SW480 (cell line): ENCODE results near the gene NTPCR.

Source experiments
- DNase-seq: peaks from one replicate; pipeline ENCODE4 v3.0.0-alpha.2; 2016; ENCODE audit warnings: low spot score

The NTPCR gene

DNA sequence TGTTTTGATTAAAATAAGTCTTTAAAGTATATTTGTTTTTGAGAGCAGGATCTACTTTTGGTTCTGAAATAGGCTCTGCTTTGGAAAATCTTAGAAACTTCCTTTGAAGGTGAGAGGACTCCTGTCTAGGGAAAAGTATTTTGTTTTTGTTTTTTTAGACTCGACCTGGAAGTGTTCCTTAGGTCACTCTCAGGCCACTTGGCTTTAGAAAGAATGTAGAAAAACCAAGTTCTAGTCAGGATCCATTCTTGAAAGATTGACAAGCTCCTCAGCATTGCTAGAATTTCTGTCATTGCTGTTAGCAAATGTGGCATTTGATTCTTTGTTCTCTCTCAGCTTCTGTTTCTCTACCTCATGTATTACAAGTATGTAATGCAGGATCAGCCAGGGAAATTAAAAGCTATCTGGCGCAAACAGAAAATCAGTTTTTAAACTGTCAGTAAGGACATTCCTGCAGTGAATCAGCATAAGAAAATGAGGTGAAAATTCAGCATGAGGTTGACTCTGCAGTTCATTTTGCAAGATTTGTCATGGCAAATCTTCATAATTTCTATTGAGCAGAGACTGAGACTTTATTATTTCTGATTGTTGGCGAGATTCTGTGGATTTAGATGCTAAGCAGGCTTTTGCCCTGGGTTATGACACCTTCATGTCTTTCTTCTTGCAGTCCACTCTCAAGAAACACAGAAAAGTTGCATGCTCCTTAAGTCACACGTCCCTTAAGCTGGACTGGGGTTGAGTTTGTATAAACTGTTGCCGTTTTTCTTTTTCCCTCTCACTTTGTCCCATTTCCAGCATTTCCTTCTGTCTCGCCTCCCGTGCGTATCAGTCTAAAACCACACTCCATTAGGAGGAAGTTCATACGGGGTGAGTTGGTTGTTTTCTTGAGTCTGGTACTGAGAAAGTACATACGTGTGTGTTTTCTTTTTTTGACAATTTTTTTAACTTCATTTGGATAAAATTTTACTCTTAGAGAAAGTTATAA, 12.6 kb downstream of the NTPCR start:
- DNase-seq: no peak

DNA sequence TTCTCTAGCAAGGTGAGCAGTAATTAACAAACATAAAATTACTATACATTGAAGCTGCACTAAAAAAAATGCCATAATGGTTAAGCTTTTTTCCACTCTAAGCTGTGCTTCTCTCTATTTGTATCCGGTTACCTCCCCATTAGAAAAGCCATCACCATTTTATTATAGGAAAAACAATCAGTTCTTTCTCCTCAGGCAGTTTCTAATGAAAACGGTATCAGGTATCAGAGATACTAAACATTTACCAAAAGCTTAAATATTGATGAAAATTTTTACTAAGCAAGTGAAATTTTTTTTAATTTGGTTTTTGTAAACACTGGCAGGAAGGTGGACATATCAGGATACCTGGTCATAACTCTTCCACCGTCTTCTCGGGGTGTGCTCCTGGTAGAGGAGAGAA, 14.2 kb downstream of the NTPCR start:
- no peak for DNase-seq

DNA sequence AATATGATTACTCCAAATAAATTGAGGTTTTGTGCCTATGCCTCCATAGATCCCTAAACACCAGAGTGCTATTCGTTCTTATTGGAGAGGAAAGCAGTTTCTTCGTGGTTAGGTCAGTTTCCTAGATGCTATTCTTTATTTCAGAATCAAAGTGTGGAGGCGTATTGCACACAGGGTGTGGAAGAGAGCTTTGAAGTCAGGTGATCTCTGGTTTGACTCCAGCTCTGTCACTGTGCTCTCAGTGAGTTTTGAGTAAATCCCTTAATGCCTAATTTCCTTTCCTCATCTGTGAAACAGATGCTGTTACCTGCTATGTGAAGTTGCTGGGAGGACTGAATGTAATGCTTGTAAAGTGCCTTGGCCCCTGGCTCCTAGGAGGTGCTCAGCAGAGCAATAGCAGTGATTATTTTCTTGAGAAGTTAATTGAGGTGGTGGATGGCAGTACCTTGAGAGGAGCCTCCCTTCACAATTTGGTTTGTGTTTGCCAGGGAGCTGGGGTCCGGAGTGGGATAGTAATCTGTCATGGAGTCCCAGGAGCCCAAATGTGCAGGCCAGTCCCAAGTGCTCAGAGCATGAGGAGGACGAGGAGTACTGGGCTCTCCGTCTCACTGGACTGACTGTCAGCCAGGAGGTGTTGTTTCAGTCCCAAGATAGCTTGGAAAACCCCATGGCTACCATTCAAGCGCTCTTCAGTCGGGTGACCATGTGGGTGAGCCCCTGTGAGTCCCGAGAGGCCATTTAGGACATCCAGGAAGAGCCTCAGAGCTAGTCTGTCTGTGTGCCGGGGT, 14.9 kb downstream of the NTPCR start:
- no peak for DNase-seq

DNA sequence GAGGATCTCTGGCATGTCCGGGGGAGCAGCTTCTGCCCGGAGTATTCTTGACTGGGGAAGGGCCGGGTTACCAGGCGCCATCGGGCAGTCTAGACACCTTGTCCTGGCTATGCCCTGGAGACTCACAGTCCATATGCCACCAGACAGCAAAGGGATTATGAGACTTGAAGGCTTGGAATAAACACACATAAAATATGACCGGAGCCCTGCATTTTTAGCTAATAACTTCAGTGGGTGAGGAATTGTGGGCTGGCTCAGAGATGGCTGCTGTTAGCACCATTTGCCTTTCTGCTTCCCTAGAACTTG, 15.5 kb downstream of the NTPCR start:
- DNase-seq: no peak

DNA sequence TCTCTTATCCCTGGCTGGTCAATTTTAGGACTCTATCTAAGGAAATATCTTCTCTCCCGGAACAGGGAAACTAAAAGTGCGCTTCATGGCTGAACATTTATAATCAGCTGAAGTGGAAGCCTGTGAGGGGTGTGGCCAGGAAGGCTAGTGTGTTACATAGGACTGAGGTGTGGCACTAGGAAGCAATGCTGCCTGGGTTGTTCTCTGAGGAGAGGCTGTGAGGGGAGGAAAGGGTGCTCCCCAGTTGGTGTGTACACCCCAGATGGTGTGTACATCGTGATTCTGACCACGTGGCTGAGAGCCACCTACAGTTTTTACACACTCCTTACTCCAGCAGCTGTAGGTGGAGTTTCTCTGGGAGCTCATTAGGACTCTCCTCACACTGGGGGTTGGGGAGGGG, 16.3 kb downstream of the NTPCR start:
- no peak for DNase-seq

DNA sequence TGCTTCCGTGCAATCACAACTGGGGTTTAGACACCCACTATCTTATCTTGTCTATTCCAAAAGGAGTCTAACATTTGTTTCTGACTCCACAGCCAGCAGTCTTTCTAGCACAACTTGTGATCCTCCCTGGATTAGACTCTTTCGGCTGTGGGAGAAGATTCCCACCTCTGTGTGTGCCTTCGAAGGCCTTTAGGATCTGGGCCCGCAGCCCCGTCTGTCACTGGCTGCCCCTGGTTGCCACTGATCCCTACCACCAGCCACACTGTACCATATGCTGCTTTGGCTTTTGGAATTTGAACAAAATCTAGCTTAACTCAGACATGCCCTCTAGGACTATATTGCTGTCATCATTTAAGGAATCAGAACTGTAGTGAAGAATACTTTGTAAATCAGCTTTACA, 18.0 kb downstream of the NTPCR start:
- DNase-seq: no peak

DNA sequence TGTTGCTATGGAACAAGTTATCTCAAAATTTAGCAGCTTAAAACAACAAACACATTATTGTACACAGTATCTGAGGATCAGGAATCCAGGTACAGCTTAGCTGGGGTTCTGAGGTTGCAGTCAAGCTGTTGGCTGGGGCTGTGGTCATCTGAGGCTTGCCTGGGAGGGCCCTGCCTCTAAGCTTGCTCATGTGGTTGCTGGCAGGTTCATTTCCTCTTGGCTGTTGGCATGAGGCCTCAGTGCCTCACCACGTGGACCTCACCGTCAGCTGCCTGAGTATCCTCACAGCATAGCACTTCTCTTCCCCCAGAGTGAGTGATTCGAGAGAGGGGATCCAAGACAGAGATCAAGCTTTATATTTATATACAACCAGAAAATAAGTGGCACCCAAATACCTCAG, 18.6 kb downstream of the NTPCR start:
- no peak for DNase-seq

DNA sequence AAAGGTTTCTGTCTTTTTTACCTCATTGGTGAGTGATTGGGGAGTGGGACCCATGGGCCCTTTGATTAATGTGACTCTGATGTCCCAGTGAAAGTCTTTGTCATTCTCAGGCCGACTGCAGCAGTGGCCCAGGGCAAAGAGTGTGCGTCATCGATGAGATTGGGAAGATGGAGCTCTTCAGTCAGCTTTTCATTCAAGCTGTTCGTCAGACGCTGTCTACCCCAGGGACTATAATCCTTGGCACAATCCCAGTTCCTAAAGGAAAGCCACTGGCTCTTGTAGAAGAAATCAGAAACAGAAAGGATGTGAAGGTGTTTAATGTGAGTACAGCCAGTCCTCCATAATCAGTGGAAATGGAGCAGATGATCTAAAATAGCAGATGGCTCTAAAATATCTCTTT, 19.4 kb downstream of the NTPCR start:
- DNase-seq: no peak

DNA sequence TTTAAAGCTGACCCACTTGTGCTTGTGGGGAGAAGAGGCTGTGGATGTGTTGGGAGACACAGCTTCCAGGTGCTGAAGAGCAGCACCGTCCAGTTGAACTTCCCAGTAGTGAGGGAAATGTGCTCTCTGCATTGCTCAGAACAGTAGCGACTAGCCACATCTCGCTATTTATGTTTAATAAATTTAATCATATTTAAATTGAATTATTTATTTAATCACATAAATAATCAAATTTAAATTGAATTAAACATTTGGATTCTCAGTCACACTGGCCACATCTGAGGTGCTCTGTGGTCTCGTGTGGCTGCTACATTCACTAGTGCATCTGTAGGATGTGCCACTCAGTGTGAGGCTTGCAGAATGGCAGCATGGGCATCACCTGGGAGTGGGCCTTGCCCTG, 20.1 kb downstream of the NTPCR start:
- no peak for DNase-seq

DNA sequence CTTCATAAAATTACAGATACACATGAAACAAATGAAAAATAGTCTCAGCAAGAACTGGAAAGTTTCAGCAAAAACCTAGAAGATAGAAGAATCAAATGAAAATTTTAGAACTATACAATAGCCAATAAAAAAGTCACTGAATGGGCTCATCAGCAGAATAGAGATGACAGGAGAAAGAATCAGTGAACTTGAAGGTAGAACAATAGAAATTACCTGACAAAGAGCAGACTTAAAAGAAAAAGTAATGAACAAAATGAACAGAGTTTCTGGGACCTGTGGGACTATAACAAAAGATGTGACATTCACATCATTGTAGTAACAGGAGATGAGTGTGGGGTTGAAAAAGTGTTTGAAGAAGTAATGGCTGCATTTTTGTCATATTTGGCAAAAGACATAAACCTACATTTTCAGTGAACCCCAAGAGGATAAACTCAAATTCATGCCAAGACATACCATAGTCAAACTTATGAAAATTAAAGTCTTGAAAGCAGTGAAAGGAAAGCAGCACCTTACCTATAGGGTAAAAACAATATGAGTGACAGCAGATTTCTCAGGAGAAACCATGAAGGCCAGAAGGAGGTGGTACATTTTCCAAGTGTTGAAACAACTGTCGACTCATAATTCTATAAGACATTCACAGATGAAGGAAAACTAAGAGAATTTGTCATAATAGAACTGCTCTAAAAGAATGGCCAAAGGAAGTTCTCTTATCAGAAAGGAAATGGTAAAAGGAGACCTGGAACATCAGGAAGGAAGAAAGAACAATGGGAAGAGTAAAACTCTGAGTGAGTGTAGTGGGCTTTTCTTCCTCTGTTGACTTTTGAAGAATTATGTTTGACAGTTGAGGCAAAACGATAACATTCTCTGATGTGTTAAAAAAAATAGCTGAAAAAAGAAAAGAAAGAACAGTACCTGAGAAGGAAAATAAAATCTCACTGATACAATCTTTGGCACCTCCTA, 23.5 kb downstream of the NTPCR start:
- no peak for DNase-seq

DNA sequence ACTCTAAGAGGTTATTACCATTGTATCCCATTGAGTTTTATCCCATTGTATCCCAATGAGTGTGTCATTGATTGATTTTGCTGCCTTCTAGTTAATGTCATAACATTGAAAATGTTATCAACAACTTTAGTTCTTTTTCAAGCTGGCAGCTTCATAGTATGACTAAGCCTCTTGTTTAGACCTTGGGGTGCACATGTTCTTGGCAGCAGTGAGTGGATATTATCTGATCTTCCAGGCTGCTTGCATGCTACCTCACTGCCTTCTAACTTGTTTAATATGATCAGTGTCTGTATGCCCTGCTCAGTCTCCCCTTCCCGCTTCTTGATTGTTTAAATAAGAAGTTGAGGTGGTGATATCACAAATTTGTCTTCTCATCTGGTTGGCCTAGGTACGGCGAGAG, 24.6 kb downstream of the NTPCR start:
- no peak for DNase-seq

DNA sequence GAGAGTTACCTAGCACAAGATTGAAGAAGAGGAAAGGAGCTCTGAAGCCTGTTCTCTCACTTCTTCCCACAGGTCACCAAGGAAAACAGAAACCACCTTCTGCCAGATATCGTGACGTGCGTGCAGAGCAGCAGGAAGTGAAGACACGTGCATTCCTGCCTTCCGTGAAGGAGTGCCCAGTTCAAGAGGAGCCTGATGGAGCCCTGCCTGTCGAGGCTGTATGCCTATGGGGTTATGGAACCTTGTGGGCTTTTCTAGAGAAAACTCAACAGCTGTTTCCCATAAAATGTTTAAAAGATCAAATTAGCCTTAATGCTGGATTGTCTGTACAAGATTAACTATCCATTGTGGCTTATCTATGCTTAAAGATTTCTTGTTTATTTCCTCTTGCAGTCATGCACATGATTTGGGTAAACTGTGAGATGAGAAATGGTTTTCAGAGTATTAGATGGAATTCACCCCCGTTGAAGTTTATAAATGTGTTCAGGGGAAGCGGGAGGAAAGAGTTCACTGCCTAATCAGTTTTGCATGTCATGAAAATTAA, 27.8 kb downstream of the NTPCR start:
- no peak for DNase-seq

DNA sequence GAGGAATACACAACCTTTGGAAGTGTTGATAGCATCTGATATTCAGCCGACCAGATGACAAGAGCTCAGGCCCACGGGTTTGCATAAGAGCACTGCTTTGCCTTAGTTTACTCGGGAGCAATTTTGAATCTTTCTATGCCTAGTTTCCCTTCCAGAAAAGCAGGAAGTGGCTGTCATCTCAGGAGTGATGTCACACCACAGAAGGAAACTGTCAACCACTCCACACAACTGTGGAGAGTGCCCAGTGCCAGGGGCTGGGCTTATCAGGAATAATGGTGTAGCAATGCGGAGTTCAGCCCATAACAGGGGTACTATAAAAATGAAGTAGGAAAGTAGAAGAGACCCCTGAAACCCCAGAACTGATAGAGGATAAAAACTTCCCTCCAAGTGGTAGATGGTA, 28.4 kb downstream of the NTPCR start:
- no peak for DNase-seq

DNA sequence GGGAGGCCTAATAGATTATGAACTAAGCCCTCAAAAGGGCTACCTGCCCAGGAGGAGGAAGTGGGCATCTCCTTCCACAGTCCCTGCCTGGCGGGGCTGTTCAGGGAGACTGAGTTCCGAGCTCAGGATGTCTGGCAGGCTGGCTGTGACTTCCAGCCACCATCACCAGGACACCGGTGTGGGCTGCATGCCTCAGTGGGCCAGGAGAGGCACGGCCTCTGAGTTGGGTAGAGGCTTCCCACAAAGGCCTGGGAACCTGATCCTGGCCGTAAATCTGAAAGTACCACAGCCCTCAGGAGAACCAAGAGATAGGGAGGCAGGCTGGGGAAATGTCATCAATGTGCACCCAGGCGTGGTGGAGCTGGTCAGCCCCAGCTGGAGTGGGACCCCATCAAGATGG, 29.1 kb downstream of the NTPCR start:
- no peak for DNase-seq

DNA sequence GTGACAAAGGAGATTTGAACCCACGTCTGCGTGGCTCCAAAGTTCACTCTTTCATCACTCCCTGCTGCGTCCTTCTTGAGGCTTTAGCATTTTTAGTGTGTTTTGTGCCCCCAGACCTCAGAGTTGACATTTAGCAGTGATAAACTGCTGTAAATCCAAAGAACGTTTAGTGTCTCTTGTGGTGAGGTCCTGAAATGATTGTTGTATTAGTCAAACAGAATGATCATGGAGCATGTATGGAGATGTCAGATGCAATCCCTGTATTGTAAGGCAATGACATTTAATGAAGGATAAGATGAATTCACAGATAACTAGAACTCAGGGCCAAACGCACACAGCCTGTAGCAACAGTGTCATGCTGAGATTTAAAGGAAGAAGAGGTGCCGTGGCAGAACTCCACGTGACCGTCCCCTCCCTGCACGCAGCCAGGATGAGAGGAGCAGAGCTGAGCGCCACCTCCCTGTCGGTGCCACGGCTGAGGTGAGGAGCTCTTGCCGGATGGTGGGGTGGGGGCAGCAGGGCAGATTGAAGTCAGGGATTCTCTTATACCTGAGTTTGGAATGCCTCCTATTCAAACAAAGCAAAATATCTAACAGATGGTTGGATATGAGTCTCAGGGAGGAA, 30.1 kb downstream of the NTPCR start:
- DNase-seq: no peak

DNA sequence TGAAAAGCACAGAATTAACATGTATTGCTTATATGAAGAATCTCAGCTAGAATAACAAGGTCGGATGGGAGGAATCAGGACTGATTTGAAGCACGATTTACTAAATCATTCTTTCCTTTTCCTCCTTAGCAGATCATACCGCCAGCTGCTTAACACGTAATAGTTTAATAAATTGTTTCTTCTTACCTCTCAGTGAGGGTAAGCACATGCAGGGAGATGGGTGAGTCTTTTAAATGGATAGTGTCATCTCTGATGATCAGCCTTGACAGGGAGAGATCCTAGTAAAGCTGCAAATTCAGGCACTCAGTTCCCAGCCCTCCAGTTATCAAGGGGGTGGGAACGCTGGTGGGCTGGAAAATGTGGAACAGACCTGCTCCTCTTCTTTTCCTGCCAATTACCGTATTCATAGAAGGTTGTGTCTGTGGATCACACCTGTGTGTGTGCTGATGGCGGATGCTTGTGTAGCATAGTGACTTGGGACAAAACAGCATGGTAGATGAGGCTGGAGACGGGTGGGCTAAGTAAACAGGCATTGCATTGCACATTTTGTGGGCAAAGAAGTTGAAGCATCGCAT, 30.7 kb downstream of the NTPCR start:
- DNase-seq: no peak

DNA sequence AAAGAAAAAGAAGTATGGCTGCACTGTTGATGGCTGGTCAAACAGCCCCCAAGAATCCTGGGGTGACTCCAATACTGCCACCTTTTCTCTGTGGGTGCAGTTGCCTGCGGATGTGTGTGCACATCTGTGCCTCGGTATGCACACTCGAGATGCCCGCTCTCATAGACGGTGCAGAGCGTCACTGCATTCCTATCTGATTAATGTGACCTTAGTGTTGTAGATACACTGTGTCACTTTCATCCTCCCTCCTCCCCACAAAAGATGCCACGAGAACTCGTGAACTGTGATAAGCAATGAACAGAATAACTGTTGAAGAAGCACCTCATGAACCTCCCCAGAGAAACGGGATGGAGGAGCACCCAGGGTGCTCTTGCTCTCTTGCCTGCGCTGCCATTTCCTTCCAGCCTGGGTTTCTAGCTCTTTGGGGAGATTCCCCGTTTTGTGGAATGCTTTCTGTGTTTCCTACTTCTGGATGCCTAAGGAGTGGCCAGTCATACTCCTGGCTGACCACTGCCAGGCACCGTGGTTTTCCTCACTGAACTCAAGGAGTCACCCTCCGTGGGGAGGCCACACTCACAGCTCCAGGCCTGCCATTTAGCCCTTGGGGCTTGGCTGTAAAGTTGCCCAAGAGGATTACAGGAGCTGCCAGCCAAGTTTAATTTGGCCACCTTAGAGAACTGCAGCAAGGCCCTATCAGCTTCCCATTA, 32.0 kb downstream of the NTPCR start:
- DNase-seq: no peak

DNA sequence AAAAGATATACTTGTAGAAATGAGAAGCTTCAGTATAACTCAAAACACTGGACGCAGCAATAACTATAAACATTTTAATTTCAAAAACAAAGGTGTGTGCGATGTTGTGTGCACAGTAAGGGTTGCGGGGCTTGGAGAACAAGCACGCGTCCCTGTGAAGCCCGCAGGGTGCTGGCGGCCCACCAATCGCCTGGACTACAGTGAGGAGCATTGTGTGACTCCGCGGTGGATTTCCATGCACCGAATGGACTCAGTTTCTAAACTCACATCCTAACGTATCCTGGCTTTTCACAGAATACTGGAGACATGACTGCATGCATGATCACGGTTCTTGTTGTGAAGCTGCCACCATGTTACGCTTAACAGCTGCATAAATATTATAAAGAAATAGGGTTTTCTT, 33.0 kb downstream of the NTPCR start:
- DNase-seq: no peak

DNA sequence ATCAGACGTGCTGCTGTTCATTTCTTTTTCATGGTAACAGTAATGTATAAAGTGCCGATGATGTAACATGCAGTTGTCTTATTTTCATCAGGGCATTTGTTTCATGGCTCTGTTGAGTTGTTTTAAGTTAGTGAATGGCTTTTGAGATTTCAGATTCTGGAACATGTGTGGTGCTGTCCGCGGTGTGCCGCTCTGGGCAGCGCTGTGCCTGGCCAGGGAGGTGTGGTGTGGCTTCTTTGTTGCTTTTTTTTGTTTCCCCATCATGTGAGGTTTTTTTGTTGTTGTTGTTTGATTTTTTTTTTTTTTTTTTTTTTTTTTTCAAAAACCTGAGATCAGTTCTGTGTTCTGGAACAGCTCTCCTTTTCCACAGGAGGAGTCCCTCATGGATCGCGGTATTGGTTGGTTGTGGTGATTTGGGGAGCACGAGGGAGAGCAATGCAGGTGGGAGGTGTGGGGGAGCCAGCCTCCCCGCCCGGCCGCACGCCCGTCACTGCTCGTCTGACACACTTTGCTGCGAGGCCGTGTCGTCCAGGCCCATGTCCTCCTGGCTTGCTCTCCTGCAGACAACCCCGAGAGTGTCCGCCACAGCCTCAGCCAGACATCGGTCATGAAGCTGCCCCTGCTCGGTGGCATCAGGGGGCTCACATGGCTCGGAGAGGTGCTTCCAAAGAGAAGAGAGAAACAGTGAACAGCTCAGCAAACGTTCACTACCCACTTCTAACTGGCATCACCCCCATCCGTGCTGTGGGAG, 33.6 kb downstream of the NTPCR start:
- no peak for DNase-seq
